ENCODE data around the gene MXRA8.
A peak's percentile ranks its signal among the peaks of the same experiment; 100 is the strongest.

The MXRA8 gene

DNA sequence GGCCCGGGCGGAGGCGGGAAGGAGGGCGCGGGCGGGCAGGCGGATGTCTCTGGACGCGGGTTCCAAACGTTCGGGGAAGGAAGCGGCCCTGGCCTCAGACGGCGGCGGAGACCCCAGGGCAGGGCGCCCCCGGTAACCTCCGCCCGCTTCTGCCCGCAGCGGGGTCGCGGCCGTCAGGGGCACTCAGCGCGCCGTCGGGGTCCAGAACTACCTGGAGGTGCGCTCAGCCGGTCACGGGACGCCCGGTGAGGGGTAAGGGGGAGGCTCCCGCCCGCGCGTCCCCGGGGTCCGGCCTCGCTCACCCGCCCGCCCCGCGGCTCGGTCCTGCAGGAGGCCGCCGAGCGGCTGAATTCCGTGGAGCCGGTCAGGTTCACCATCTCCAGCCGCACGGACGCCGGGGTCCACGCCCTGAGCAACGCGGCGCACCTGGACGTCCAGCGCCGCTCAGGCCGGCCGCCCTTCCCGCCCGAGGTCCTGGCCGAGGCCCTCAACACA lies 49.6 kb downstream of the MXRA8 start:
- ChIA-PET POLR2A (no interaction called here), CTCF (interaction anchor here (2.1 kb wide), 2 partner anchors 9 to 66 kb away, joined by 6 to 7 read pairs; partner anchors contain the start of gene AURKAIP1)
- TF ChIP-seq, protein P1, sequence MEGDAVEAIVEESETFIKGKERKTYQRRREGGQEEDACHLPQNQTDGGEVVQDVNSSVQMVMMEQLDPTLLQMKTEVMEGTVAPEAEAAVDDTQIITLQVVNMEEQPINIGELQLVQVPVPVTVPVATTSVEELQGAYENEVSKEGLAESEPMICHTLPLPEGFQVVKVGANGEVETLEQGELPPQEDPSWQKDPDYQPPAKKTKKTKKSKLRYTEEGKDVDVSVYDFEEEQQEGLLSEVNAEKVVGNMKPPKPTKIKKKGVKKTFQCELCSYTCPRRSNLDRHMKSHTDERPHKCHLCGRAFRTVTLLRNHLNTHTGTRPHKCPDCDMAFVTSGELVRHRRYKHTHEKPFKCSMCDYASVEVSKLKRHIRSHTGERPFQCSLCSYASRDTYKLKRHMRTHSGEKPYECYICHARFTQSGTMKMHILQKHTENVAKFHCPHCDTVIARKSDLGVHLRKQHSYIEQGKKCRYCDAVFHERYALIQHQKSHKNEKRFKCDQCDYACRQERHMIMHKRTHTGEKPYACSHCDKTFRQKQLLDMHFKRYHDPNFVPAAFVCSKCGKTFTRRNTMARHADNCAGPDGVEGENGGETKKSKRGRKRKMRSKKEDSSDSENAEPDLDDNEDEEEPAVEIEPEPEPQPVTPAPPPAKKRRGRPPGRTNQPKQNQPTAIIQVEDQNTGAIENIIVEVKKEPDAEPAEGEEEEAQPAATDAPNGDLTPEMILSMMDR (IDR thresholded peaks at IDR 0.05; ENCODE audit: control extremely low read depth, extremely low read depth, low read depth, missing control alignments), result no peak
- no peak for DNase-seq (ENCODE audit: extremely low spot score)

DNA sequence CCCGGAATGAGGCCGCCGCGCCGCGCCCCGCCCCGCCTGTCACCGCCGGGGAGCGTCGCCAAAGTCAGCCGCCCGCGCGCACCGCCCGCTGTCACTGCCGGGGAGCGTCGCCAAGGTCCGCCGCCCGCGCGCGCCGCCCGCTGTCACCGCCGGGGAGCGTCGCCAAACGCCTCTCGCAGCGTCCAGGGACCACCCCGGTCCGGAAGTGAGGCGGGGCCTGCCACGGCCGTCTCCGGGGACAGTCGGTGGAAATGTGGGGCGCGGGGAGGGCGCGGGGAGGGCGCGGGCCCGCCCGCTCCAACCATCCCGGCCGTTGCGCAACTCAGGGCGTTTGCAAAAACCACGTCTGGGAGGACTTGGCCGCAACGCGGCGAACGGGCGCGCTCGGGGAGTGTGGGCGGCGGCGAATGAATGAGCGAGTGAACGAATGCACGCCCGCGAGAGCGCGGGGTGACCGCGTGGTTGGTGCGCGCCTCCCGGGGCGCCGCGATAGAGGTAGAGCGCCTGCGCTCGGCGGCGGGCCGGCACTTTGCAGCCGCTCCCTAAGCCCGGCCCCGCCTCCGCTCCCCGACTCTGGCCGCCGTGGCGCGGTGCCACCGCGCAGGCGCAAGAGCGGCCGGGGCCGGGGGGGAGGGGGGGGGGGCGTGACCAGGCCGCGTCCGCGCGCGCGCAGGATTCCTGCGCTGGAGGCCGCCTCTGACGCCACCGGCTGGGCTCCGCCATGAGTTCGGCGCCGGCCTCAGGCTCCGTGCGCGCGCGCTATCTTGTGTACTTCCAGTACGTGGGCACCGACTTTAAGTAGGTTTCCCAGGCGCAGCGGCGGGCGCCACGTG lies 50.2 kb downstream of the MXRA8 start, which contains the start of the genes ACAP3 and PUSL1:
TSS of gene ACAP3 (minus strand) at position 8 of the 833 bp plus-strand sequence. CDS start 115 bp downstream, outside the sequence.
TSS of gene PUSL1 (plus strand) at position 675 of the 833 bp plus-strand sequence. CDS start at position 722, 47 bp downstream.
- peak; percentile 98 for DNase-seq (ENCODE audit: extremely low spot score)
- CTCF ChIA-PET, result no interaction called here
- TF ChIP-seq, protein P1 (IDR thresholded peaks at IDR 0.05; ENCODE audit: control extremely low read depth, extremely low read depth, low read depth, missing control alignments), result peak; percentile 10

GRCh38 chr1:1307261-1307922 lies 51.0 kb downstream of the MXRA8 start:
- DNase-seq (ENCODE audit: extremely low spot score), result no peak
- TF ChIP-seq, protein P1 (IDR thresholded peaks at IDR 0.05; ENCODE audit: control extremely low read depth, extremely low read depth, low read depth, missing control alignments), result no peak
- CTCF ChIA-PET, result no interaction called here
- POLR2A ChIA-PET, result no interaction called here

More for the DNA sequence above, 50.2 kb downstream of the MXRA8 start, which contains the start of the genes ACAP3 and PUSL1:
- POLR2A ChIA-PET, result no interaction called here

GRCh38 chr1:1306661-1307260 lies 51.6 kb downstream of the MXRA8 start:
- CTCF ChIA-PET, result no interaction called here
- POLR2A ChIA-PET, result no interaction called here
- DNase-seq (ENCODE audit: extremely low spot score), result no peak
- TF ChIP-seq, protein P1 (IDR thresholded peaks at IDR 0.05; ENCODE audit: control extremely low read depth, extremely low read depth, low read depth, missing control alignments), result no peak

- ChIA-PET CTCF (interaction anchor here (1.1 kb wide), 1 partner anchor 67 kb away, joined by 4 read pairs; no protein-coding TSS in a partner anchor), POLR2A (no interaction called here)
- DNase-seq (ENCODE audit: extremely low spot score), result no peak
- TF ChIP-seq, protein P1 (IDR thresholded peaks at IDR 0.05; ENCODE audit: control extremely low read depth, extremely low read depth, low read depth, missing control alignments), result peak; percentile 31
Measured at GRCh38 chr1:1306070-1306660, 52.2 kb downstream of the MXRA8 start.

Measured in GM10248 (cell line).